Heart left ventricle (tissue), 16 donors: Measurements from ENCODE around the gene ZFYVE21. TPM values are rescaled to one million over a fixed set of nuclear protein-coding genes. Genes with fewer than 3 reads are reported as not detected.

Experiments
- ATAC-seq, 4 donors: fragments of 200-7000 bp; cut with Tn5 transposase; one replicate each; pipeline ENCODE4 v1.9.1; 2020 to 2022; ENCODE audit warnings: moderate library complexity in 4 of 4, mild to moderate bottlenecking in 3 of 4, moderate number of reproducible peaks in 1 of 4
- DNase-seq, 5 donors: peaks; one replicate each; pipeline ENCODE4 v3.0.0-alpha.2; 2020
- H3K27ac ChIP-seq, 12 donors: fragments of 200-600 bp; sonication (generic) in 4 of 12; one replicate each; pipeline versions ENCODE4 v1.5.0 to v1.8.0; 2016 to 2022; ENCODE audit warnings: mild to moderate bottlenecking in 2 of 12
- H3K27me3 ChIP-seq, 9 donors: fragments of 200-600 bp; sonication (generic) in 2 of 9; one replicate each; pipeline versions ENCODE4 v1.5.1 to v1.8.0; 2016 to 2022; ENCODE audit warnings: mild to moderate bottlenecking in 3 of 9
- H3K36me3 ChIP-seq, 9 donors: fragments of 200-600 bp; sonication (generic) in 2 of 9; one replicate each; pipeline versions ENCODE4 v1.5.0 to v1.8.0; 2018 to 2022; ENCODE audit warnings: mild to moderate bottlenecking in 2 of 9
- H3K4me1 ChIP-seq, 12 donors: fragments of 200-600 bp; sonication (generic) in 4 of 12; one replicate each; pipeline versions ENCODE4 v1.5.0 to v1.8.0; 2016 to 2022; ENCODE audit warnings: mild to moderate bottlenecking in 3 of 12
- H3K4me3 ChIP-seq, 12 donors: fragments of 200-600 bp; sonication (generic) in 4 of 12; one replicate each; pipeline versions ENCODE4 v1.5.0 to v1.8.0; 2017 to 2022; ENCODE audit warnings: mild to moderate bottlenecking in 9 of 12, moderate library complexity in 4 of 12
- H3K9me3 ChIP-seq, 12 donors: fragments of 200-600 bp; sonication (generic) in 4 of 12; one replicate each; pipeline versions ENCODE4 v1.5.0 to v1.8.0; 2016 to 2022; ENCODE audit warnings: mild to moderate bottlenecking in 1 of 12
- CTCF ChIP-seq, 12 donors: fragments of 200-600 bp; sonication (generic) in 4 of 12; IDR thresholded peaks; one replicate each; pipeline versions ENCODE4 v1.5.0 to v1.8.0; 2018 to 2022; ENCODE audit warnings: antibody characterized with exemption in 12 of 12, mild to moderate bottlenecking in 5 of 12
- POLR2A ChIP-seq, 2 donors: fragments of 450-650 bp; IDR thresholded peaks; one replicate each; pipeline ENCODE4 v1.6.1; 2017; ENCODE audit warnings: antibody characterized with exemption in 2 of 2, mild to moderate bottlenecking in 2 of 2, moderate library complexity in 2 of 2
- WGBS, 4 donors: extraction: QIAGEN DNeasy Blood & Tissue Kit in 2 of 4; methylation state at CpG; one replicate each; pipeline versions ENCODE4 v1.1.5 to v1.1.7; 2013 to 2018; 5-methylcytosine and 5-hydroxymethylcytosine counted together
- intact Hi-C, 10 donors: fragments of 100-400 bp; cut with DNase I; formaldehyde crosslinking; loops; one replicate each; pipeline versions ENCODE4 v1.11.1 to v1.14.2; 2022
- polyA plus RNA-seq, 2 donors: library from polyadenylated mRNA; stranded (reverse); fragments of 200-250 nt; gene quantifications; one replicate each; pipeline ENCODE4 v1.2.3, GENCODE V29; 2013
- total RNA-seq, 9 donors: library from RNA; depleted of rRNA in 2 of 9; stranded (reverse); fragments of >200 nt in 2 of 9; fragmentation: NEBNext Ultra II Directional in 3 of 9; extraction: Animal tissue kit (Norgen Biotek cat#: 25700) in 3 of 9; gene quantifications; one replicate each; pipeline versions ENCODE4 v1.1.0 to v1.2.4, GENCODE V29; 2016 to 2023
- donor health status: ischemic (EF 13 %, LVEDD 7.1; RV severe dilation, severe dysfunction).
- donor health status: healthy with polysubstance abuse.
- donor health status: DM: no; HTN: yes; CAD: no.
- donor health status: DM: no; HTN: no; CAD: no.
- donor health status: ischemic (EF 25% LVEDD 6.9; RV normal size, moderate dysfunction).
- donor health status: ischemic (EF 25% LVEDD 5.7; RV mildly dilated, moderate dysfunction).
- donor health status: healthy.
- donor health status: DM: yes; HTN: yes; CAD: no.
- donor health status: ischemic (EF 35%, LVEDD 5.7; RV mildly dilated, moderate dysfunction).
- donor health status: nonischemic (EF 11% LVEDD 7.7; RV severe dilation, severe dysfunction).
- donor health status: DM: yes; HTN: yes; CAD: no.
- donor health status: PGD.
- donor health status: ischemic (EF 29% LVEDD 5.4; RV normal size, mild dysfunction).
- donor health status: nonischemic (EF 23%, LVEDD 6.1; RV moderate dilation, normal function).

The ZFYVE21 gene
- total and polyA plus RNA-seq, 11 donors = 44.1 to 86.1 (median 52.5) TPM

GRCh38 chr14:103705118-103705503 lies 10.5 kb upstream of the ZFYVE21 start:
- 51 to 68% (median 60%) methylated on average over 15 of the region's 15 CpGs for WGBS, 4 donors
- Histone ChIP-seq H3K36me3 (peaks cover 0 to 70% (median 47%) of the 10 kb centered on the region in 9 donors), H3K27me3 (no peaks in the 10 kb centered on the region), H3K9me3 (no peaks in the 10 kb centered on the region), H3K4me1 (peaks cover 0 to 63% (median 35%) of the 10 kb centered on the region in 12 donors), H3K27ac (peak overlapping the region in 9 of 12 donors; percentile 20 to 66 (median 50)), H3K4me3 (peak overlapping the region in 1 of 12 donors; percentile 18)
- intact Hi-C loops = no loop called here
- DNase-seq = peak in 4 of 5 donors; percentile 49 to 71 (median 54)
- TF ChIP-seq CTCF (IDR thresholded peaks at IDR 0.05) = no peak
- TF ChIP-seq POLR2A (IDR thresholded peaks at IDR 0.05) = no peak
- ATAC-seq = peak; percentile 16 to 73 (median 36)

GRCh38 chr14:103705504-103706284 lies 9.9 kb upstream of the ZFYVE21 start:
- Histone ChIP-seq H3K27me3 (no peaks in the 10 kb centered on the region), H3K4me1 (peaks cover 0 to 58% (median 30%) of the 10 kb centered on the region in 12 donors), H3K4me3 (peak overlapping the region in 3 of 12 donors; percentile 13 to 18 (median 17)), H3K36me3 (peaks cover 0 to 64% (median 43%) of the 10 kb centered on the region in 9 donors), H3K9me3 (no peaks in the 10 kb centered on the region), H3K27ac (peak overlapping the region in 9 of 12 donors; percentile 9 to 66 (median 52))
- peak in 3 of 4 donors; percentile 5 to 61 (median 25) for ATAC-seq
- no peak for TF ChIP-seq POLR2A (IDR thresholded peaks at IDR 0.05)
- TF ChIP-seq CTCF (IDR thresholded peaks at IDR 0.05) = no peak
- 58 to 78% (median 69%) methylated on average over 19 to 28 of the region's 28 CpGs for WGBS, 4 donors
- intact Hi-C loops = no loop called here
- peak in 1 of 5 donors; percentile 54 for DNase-seq

GRCh38 chr14:103706551-103707328 lies 8.9 kb upstream of the ZFYVE21 start:
- ATAC-seq = no peak
- Histone ChIP-seq H3K4me3 (no peak overlapping the region), H3K4me1 (peaks cover 4 to 57% (median 36%) of the 10 kb centered on the region in 12 donors), H3K27ac (peak overlapping the region in 2 of 12 donors; percentile 50 to 66), H3K36me3 (peaks cover 0 to 54% (median 34%) of the 10 kb centered on the region in 9 donors), H3K27me3 (no peaks in the 10 kb centered on the region), H3K9me3 (no peaks in the 10 kb centered on the region)
- no peak for TF ChIP-seq CTCF (IDR thresholded peaks at IDR 0.05)
- no peak for TF ChIP-seq POLR2A (IDR thresholded peaks at IDR 0.05)
- 90 to 98% (median 92%) methylated on average over 21 to 41 of the region's 41 CpGs for WGBS, 4 donors
- peak in 1 of 5 donors; percentile 52 for DNase-seq
- intact Hi-C loops = no loop called here
